K562 (cell line): ENCODE results near the gene DAGLA. TPM values are rescaled to one million over a fixed set of nuclear protein-coding genes. Genes with fewer than 3 reads are reported as not detected.

Experiments
- ATAC-seq: fragments of 200-7000 bp; cut with Tn5 transposase; 3 replicates; pipeline ENCODE4 v1.9.1; 2020; ENCODE audit warnings: moderate library complexity
- BruUV-seq: library from RNA; stranded (reverse); fragments of 400-500 nt; replicated peaks from 2 replicates; lab custom pipeline; 2021; lab: Mats Ljungman, UMichigan
- CTCF ChIA-PET: fragments of 300-600 bp; formaldehyde crosslinking; extraction: SDS; loops from one replicate; lab custom pipeline; 2021; ENCODE audit warnings: low intra/inter-chr PET ratio; lab: Yijun Ruan, JAX
- POLR2A ChIA-PET: fragments of 300-600, 350-650 bp; sonication (Branson Sonifier 250); formaldehyde crosslinking; extraction: SDS; loops from one replicate; lab custom pipeline; 2021; ENCODE audit warnings: antibody characterized with exemption, inconsistent platforms; lab: Yijun Ruan, JAX
- DNase-seq, 4 experiments: peaks; one replicate each; pipeline versions ENCODE4 v3.0.0 to v3.0.0-alpha.2; 2011 to 2018; ENCODE audit warnings: low spot score in 3 of 4, mixed read lengths in 3 of 4; ENCODE audit errors: extremely low read depth in 1 of 4
- FAIRE-seq: peaks from 2 replicates; lab custom pipeline; 2011; peaks lifted over from hg19 to GRCh38; lab: Jason Lieb, UNC
- H2AFZ ChIP-seq: 2 replicates; pipeline ENCODE4 v1.6.0; 2011; ENCODE audit warnings: low read depth, low read length, control low read depth, inconsistent platforms
- H3K27ac ChIP-seq: fragments of 200-600 bp; 3 replicates; pipeline ENCODE4 v1.8.0; 2011; ENCODE audit warnings: low read depth, mild to moderate bottlenecking, control low read depth, inconsistent platforms, low read length, moderate library complexity, mixed read lengths; ENCODE audit errors: extremely low read depth
- H3K27me3 ChIP-seq, 2 experiments: fragments of 300-600 bp in 1 of 2; 2 replicates in 1 of 2; 3 replicates in 1 of 2; pipeline versions ENCODE4 v1.6.0 to v1.8.0; 2011; ENCODE audit warnings: inconsistent platforms in 2 of 2, low read length in 2 of 2, mild to moderate bottlenecking in 1 of 2, mixed read lengths in 1 of 2, moderate library complexity in 1 of 2; ENCODE audit not compliant: control insufficient read depth in 2 of 2, insufficient read depth in 2 of 2
- H3K36me3 ChIP-seq: fragments of 300-600 bp; 3 replicates; pipeline ENCODE4 v1.8.0; 2011; ENCODE audit warnings: mild to moderate bottlenecking, low read length, inconsistent platforms; ENCODE audit not compliant: control insufficient read depth, insufficient read depth
- H3K4me1 ChIP-seq, 2 experiments: fragments of 200-600 bp in 1 of 2; replicated peaks in 1 of 2; 2 replicates in 1 of 2; 3 replicates in 1 of 2; pipeline versions ENCODE4 v1.5.1 to v1.8.0; 2011; ENCODE audit warnings: inconsistent platforms in 2 of 2, low read length in 2 of 2, mild to moderate bottlenecking in 1 of 2, mixed read lengths in 1 of 2, moderate library complexity in 1 of 2; ENCODE audit not compliant: control insufficient read depth in 2 of 2, insufficient read depth in 2 of 2
- H3K4me2 ChIP-seq: 2 replicates; pipeline ENCODE4 v1.6.1; 2011; ENCODE audit warnings: low read length, control low read depth, inconsistent platforms, mixed read lengths; ENCODE audit not compliant: insufficient read depth
- H3K4me3 ChIP-seq: fragments of 200-600 bp; sonication (generic), shearing (Covaris generic); 2 replicates; pipeline ENCODE4 v1.5.1; 2016; ENCODE audit warnings: control low read depth, inconsistent platforms
- H3K79me2 ChIP-seq: fragments of 200-600 bp; 3 replicates; pipeline ENCODE4 v1.8.0; 2011; ENCODE audit warnings: low read length, inconsistent platforms; ENCODE audit not compliant: control insufficient read depth, insufficient read depth
- H3K9ac ChIP-seq, 2 experiments: 2 replicates each; pipeline versions ENCODE4 v1.6.0 to v1.6.1; 2011; ENCODE audit warnings: low read depth in 2 of 2, low read length in 2 of 2, control low read depth in 1 of 2, inconsistent platforms in 1 of 2, mild to moderate bottlenecking in 1 of 2, mixed read lengths in 1 of 2; ENCODE audit not compliant: insufficient read depth in 1 of 2
- H3K9me1 ChIP-seq: one replicate; pipeline ENCODE4 v1.6.0; 2011; ENCODE audit warnings: inconsistent platforms, mild to moderate bottlenecking, low read length, moderate library complexity; ENCODE audit not compliant: control insufficient read depth, insufficient read depth
- H3K9me3 ChIP-seq: replicated peaks from 2 replicates; pipeline ENCODE4 v1.5.1; 2011; ENCODE audit warnings: low read depth, low read length, inconsistent platforms; ENCODE audit not compliant: control insufficient read depth, insufficient read depth
- H4K20me1 ChIP-seq: replicated peaks from 2 replicates; pipeline ENCODE4 v1.6.1; 2011; ENCODE audit warnings: low read length, inconsistent platforms, mixed read lengths; ENCODE audit not compliant: control insufficient read depth, insufficient read depth
- CBFA2T3 ChIP-seq: fragments of 450-650 bp; IDR thresholded peaks from 2 replicates; pipeline ENCODE4 v1.6.1; 2017
- FOXK1 ChIP-seq: sonication (generic); formaldehyde crosslinking; IDR thresholded peaks from 2 replicates; pipeline ENCODE4 v1.8.0; 2022; ENCODE audit warnings: missing genetic modification reagents, mild to moderate bottlenecking, borderline replicate concordance
- MTA2 ChIP-seq: fragments of 450-650 bp; IDR thresholded peaks from 2 replicates; pipeline ENCODE4 v1.6.1; 2016; ENCODE audit warnings: low read depth
- TAF1 ChIP-seq: IDR thresholded peaks from 2 replicates; pipeline ENCODE4 v1.6.1; 2011; ENCODE audit warnings: mild to moderate bottlenecking, low read length, moderate library complexity; ENCODE audit not compliant: insufficient read depth, control insufficient read depth, severe bottlenecking; ENCODE audit errors: extremely low read depth
- ZBTB40 ChIP-seq, 2 experiments: fragments of 450-650 bp in 1 of 2; sonication (generic) in 1 of 2; formaldehyde crosslinking in 1 of 2; IDR thresholded peaks; 2 replicates each; pipeline versions ENCODE4 v1.7.1 to v1.9.0; 2016 to 2022; ENCODE audit warnings: inconsistent platforms in 1 of 2, mild to moderate bottlenecking in 1 of 2, missing genetic modification reagents in 1 of 2
- WGBS: fragments of 100-300 bp; shearing (Covaris generic); methylation state at CpG from one replicate; pipeline ENCODE4 v1.1.6; 2016; ENCODE audit warnings: low coverage, mixed read lengths; ENCODE audit not compliant: insufficient coverage; ENCODE audit errors: missing lambda C conversion rate; 5-methylcytosine and 5-hydroxymethylcytosine counted together
- in situ Hi-C: fragments of 300-500 bp; cut with MboI; formaldehyde crosslinking; loops from 4 replicates; pipeline ENCODE4 v1.15.0; 2018; ENCODE audit warnings: inconsistent platforms, mixed read lengths
- intact Hi-C: fragments of 100-400 bp; cut with micrococcal nuclease; formaldehyde crosslinking; loops from 2 replicates; pipeline ENCODE4 v1.14.2; 2022
- polyA plus RNA-seq, 8 experiments: library from polyadenylated mRNA; depleted of rRNA in 4 of 8; stranded (reverse) in 5 of 8; unstranded in 3 of 8; fragments of >200 nt; fragmentation: Nextera tagmentation in 2 of 8; fragmentation: Illumina TruSeq in 1 of 8; extraction: Ambion mirVana in 2 of 8; extraction: Trizol in 1 of 8; gene quantifications; 2 replicates each; pipeline versions ENCODE4 v1.2.1 to v1.2.3, GENCODE V29; 2011 to 2014; ENCODE audit warnings: inconsistent platforms in 1 of 8, missing spikeins in 1 of 8
- total RNA-seq, 7 experiments: library from RNA; depleted of rRNA in 6 of 7; stranded (reverse); fragments of >200 nt in 6 of 7; fragmentation: Illumina TruSeq in 2 of 7; extraction: Trizol in 2 of 7; gene quantifications; 2 replicates each; pipeline versions ENCODE4 v1.2.1 to v1.2.3, GENCODE V29; 2011 to 2021; ENCODE audit warnings: low replicate concordance in 1 of 7
- TF ChIP-seq, protein P1 (sequence below), 2 experiments: IDR thresholded peaks; 2 replicates each; pipeline ENCODE4 v1.6.1; 2012; ENCODE audit warnings: improper control_type of control experiment in 2 of 2, low read depth in 2 of 2, low read length in 2 of 2, borderline replicate concordance in 1 of 2

DAGLA gene
- total and polyA plus RNA-seq, 9 of the 15 experiments (the other 6 are each of a cell fraction or from before 2014, with no cell fraction given), result 0.03 to 0.16 (median 0.04) TPM; not detected in 4

DNA sequence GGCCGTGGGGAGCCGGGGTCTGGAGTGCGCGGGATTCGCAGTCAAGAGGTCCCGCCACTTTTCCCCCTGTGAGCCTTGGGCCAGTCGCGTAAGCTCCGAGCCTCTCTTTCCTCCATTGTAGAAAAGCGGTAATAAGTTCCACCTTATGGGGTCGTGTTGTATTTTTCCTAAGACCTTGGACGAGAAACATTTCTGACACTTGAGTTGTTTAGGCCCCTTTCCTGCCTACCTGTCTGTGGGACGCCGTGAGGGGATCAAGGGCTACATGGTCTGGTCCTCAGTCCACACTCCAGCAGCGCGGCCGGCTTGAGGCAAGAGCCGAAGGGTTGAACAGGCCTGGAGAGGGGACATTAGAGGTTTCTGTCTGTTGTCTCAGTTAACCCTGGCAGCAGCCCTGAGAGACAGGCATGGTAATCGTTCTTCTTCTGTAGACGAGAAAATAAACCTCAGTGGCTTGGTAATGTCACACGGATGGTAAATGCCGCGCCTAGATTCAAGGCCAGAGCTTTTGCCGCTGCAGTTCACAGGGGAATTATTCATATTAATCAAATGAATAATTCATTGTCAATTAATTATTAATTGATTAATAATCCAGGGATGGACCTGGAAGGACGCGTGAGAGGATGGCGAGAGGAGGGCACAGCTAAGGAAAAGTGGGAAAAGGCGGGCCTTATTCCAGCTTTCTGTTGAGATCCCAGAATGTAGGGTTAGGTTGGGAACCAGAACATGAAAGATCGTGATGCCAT is 113.1 kb downstream of the DAGLA start:
- DNase-seq, result peak in 1 of 4 experiments; percentile 43
- POLR2A ChIA-PET, result interaction anchor here (0.6 to 3.0 kb wide), 30 partner anchors 9 to 343 kb away, joined by 3 to 23 read pairs (median 5); partner anchors contain the start of genes BEST1, FADS1, FADS3 and FTH1
- BruUV-seq, result TSS peak; percentile 60
- TF ChIP-seq CBFA2T3, result no peak
- TF ChIP-seq MTA2, result no peak
- TF ChIP-seq, protein P1, sequence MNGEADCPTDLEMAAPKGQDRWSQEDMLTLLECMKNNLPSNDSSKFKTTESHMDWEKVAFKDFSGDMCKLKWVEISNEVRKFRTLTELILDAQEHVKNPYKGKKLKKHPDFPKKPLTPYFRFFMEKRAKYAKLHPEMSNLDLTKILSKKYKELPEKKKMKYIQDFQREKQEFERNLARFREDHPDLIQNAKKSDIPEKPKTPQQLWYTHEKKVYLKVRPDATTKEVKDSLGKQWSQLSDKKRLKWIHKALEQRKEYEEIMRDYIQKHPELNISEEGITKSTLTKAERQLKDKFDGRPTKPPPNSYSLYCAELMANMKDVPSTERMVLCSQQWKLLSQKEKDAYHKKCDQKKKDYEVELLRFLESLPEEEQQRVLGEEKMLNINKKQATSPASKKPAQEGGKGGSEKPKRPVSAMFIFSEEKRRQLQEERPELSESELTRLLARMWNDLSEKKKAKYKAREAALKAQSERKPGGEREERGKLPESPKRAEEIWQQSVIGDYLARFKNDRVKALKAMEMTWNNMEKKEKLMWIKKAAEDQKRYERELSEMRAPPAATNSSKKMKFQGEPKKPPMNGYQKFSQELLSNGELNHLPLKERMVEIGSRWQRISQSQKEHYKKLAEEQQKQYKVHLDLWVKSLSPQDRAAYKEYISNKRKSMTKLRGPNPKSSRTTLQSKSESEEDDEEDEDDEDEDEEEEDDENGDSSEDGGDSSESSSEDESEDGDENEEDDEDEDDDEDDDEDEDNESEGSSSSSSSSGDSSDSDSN (IDR thresholded peaks at IDR 0.05; ENCODE audit: borderline replicate concordance in 1 of 2, low read depth in 2 of 2, low read length in 2 of 2), result peak in 1 of 2 experiments; percentile 77; a peak in 1 of 4 replicates
- peak; percentile 9; the same call in 1 of the 2 replicates for TF ChIP-seq FOXK1
- TF ChIP-seq ZBTB40 (IDR thresholded peaks at IDR 0.05), result no peak
- peak; percentile 16; the same call in 1 of the 2 replicates for TF ChIP-seq ZBTB40 (CRISPR knock-in tag; IDR thresholded peaks at IDR 0.05)
- peak; percentile 1 for TF ChIP-seq TAF1

More for the DNA sequence above, 113.1 kb downstream of the DAGLA start:
- H3K9me3 ChIP-seq, result no peaks in the 10 kb centered on the region
- intact Hi-C loops, result no loop called here
- ATAC-seq (peak; percentile 58), FAIRE-seq (no peak)
- H3K36me3 ChIP-seq, result peaks cover 71% of the 10 kb centered on the region
- peak overlapping the region; percentile 100 for H3K27ac ChIP-seq
- H3K4me1 ChIP-seq, result peaks cover 19 to 23% of the 10 kb centered on the region in 2 experiments; a peak in 4 of 5 replicates
- H3K4me3 ChIP-seq, result peak overlapping the region; percentile 83
- no peaks in the 10 kb centered on the region for H3K9me1 ChIP-seq
- H3K27me3 ChIP-seq, result no peaks in the 10 kb centered on the region
- peak overlapping the region; percentile 100 for H3K9ac ChIP-seq
- H2AFZ ChIP-seq, result peak overlapping the region; percentile 99
- no peaks in the 10 kb centered on the region; the same call in 1 of the 2 replicates for H4K20me1 ChIP-seq
- H3K79me2 ChIP-seq, result peaks cover 83% of the 10 kb centered on the region
- H3K4me2 ChIP-seq, result peak overlapping the region; percentile 97
- CTCF ChIA-PET, result no interaction called here
- in situ Hi-C loops, result loop anchor here (5.0 kb wide), 1 partner anchor 46 kb away; no protein-coding TSS in a partner anchor
- WGBS, result under 1% methylated on average over 29 of the region's 29 CpGs
